GM12875 (cell line): ENCODE data around the gene NR1H3.

ENCODE experiments used
- H3K4me3 ChIP-seq: one replicate; pipeline ENCODE4 v1.5.1; 2011; ENCODE audit warnings: low read depth, low read length, control low read depth
- TF ChIP-seq, protein P1 (sequence below): IDR thresholded peaks from 2 replicates; pipeline ENCODE4 v1.5.1; 2011; ENCODE audit warnings: low read depth, mild to moderate bottlenecking, control low read depth, inconsistent platforms, low read length, moderate library complexity, borderline replicate concordance; ENCODE audit not compliant: insufficient read depth

Gene NR1H3

DNA sequence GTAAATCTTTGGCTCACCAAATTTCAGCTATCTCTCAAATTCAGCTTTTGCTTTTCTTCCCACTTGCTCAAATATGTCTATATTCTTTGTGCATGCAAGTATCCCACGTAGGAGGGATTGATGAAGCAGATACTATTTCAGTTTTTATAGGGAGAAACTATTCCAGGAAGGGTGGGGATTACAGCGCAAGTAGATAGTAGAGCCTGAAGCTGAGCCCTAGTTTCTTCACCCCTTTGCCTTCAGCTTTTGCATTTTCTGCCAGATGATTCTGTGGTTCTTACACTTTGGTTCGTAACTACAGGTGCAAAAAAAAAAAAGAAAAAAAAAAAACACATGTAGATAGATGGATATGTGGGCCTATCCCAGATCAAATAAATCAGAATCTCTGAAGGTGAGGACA, 6.0 kb upstream of the NR1H3 start:
- TF ChIP-seq, protein P1, sequence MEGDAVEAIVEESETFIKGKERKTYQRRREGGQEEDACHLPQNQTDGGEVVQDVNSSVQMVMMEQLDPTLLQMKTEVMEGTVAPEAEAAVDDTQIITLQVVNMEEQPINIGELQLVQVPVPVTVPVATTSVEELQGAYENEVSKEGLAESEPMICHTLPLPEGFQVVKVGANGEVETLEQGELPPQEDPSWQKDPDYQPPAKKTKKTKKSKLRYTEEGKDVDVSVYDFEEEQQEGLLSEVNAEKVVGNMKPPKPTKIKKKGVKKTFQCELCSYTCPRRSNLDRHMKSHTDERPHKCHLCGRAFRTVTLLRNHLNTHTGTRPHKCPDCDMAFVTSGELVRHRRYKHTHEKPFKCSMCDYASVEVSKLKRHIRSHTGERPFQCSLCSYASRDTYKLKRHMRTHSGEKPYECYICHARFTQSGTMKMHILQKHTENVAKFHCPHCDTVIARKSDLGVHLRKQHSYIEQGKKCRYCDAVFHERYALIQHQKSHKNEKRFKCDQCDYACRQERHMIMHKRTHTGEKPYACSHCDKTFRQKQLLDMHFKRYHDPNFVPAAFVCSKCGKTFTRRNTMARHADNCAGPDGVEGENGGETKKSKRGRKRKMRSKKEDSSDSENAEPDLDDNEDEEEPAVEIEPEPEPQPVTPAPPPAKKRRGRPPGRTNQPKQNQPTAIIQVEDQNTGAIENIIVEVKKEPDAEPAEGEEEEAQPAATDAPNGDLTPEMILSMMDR = no peak
- H3K4me3 ChIP-seq = no peak overlapping the region

DNA sequence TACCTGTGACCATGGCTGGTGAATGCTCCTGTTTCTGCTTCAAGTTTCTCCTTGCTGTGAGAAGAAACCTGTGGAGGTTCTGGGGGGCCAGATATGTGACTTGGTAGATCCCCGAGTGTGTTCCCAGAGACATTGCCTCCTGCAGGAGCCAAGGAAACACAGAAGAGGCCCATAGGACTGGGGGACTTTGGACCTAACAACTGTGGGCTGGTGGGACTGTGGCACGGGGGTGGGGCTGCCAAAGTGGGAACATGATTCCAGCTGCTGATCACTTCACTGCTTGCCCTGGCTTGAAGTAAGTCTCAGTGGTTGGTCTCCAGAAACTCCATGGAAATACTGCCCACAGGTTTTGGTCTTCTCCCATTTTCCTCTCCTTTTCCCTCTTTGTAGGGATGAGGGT, 4.1 kb upstream of the NR1H3 start:
- TF ChIP-seq, protein P1 = no peak
- H3K4me3 ChIP-seq = no peak overlapping the region

DNA sequence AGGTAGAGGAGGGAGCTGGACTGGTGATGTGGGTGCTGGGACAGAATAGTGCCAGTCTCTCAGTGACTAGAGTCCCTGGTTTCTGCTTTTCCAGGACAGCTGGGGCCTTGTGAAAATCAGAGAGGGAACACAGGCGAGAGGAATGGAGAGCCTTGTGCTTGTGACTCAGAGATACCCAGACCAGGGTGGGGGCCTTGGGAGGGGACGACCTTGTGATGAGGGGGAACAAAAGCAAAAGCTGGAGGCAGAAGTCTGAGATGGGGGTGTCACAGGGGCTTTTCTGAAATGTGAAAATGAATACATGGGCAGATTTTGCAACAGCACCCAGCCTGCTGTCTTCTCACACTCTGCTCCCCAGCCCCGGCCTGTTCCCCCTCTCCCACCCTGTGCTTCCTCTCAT, 3.4 kb upstream of the NR1H3 start:
- TF ChIP-seq, protein P1 = no peak
- H3K4me3 ChIP-seq = no peak overlapping the region

DNA sequence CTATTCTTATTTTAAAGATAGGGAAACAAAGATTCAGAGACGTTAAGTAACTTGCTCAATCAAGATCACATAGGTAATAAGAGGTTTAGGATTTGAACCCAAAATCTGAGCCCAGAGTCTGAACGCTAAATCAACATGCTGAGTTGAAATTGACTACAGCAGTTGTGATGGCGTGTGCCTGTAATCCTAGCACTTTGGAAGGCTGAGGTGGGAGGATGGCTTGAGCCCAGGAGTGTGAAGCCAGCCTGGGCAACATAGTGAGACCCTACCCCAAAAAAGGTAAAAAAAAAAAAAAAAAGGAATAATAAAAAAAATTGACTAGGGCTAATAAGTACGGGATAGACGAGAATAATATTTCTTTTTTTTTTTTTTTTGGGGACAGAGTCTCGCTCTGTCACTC, 1.4 kb upstream of the NR1H3 start:
- TF ChIP-seq, protein P1 = no peak
- no peak overlapping the region for H3K4me3 ChIP-seq

DNA sequence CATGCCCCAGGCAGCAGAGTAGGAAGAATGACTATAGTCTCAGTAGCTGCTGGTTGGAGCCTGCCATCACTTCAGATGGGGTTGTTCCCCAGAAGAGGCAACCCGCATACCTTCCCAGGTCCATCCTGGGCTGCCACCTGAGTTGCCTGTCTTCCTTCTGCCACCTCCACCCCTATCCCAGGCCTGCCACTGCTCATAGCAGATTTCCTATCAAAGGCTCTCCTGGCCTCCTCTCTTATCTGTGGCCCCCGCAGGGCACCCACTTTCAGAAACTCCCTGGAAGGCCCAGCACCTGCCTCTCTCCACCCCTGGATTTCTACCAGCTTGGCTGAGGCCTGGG, 649 bp upstream of the NR1H3 start:
- H3K4me3 ChIP-seq = no peak overlapping the region
- TF ChIP-seq, protein P1 = no peak

DNA sequence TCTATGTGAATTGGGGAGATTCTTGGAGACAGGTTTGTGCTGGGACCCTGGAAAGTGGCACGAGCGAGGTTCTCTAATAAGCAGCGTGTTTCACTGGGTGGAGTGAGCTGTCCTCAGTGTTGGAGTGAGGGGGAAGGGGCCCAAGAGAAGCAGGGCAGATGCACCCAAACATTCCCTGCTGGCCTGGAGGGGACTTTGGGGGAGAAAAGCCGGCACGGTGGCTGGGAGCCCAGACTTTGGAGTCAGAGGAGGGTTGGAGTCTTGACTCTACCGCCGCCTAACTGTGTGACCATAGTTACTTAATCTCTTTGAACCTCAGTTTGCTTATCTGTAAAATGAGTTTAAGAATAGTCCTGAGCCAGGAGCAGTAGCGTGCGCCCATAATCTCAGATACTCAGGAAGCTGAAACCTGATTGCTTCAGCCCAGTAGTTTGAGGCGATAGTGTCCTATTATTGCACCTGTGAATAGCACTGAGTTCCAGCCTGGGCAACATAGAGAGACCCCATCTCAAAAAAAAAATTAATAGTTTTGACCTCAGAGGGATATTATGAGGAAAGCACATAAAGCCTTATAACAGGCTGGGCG, 614 bp downstream of the NR1H3 start:
- no peak overlapping the region for H3K4me3 ChIP-seq
- TF ChIP-seq, protein P1 = no peak

DNA sequence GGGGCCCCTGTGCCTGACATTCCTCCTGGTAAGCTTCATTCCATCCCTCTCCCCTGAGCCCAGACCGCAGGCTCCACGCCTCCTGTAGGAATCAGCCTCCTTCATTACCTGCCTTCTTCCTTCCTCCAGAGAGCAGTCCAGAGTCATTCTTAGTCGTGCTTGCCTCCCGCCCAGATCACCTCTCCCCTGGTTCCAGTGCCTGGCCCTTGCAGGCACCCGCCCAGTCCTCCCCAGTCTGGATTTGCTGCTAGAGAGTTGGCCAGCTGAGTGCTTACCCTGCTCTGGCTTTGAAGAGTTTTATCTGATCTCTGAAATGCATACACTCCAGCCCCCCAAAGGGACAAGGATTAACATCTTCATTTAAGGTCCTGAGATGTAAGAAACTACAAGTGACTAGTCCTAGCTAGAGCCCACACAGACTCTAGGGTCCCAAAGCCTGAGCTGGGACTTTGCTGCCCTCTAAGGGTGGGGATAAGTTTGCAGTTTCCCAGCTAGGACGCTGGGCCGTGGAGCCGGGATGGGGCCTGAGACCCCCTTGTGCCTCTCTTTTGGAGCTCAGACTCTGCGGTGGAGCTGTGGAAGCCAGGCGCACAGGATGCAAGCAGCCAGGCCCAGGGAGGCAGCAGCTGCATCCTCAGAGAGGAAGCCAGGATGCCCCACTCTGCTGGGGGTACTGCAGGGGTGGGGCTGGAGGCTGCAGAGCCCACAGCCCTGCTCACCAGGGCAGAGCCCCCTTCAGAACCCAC, 1.6 kb downstream of the NR1H3 start:
- no peak overlapping the region for H3K4me3 ChIP-seq
- TF ChIP-seq, protein P1 = peak; percentile 70
